Measurements from ENCODE around the gene RALGPS1. TPM values are rescaled to one million over a fixed set of nuclear protein-coding genes. Genes with fewer than 3 reads are reported as not detected.

The RALGPS1 gene
- total and polyA plus RNA-seq, 4 experiments from 2014 or later = 0.84 to 10.3 (median 5.8) TPM

GRCh38 chr9:127117801-127118200, 203.2 kb downstream of the RALGPS1 start:
- Mint-ChIP-seq H3K27ac (no peak overlapping the region), H3K4me1 (peaks cover 6 to 20% (median 12%) of the 10 kb centered on the region in 4 donors), H3K36me3 (peaks cover 0 to 8% of the 10 kb centered on the region in 2 donors), H3K4me3 (no peak overlapping the region), H3K27me3 (peaks cover 8 to 12% of the 10 kb centered on the region in 2 donors), H3K9me3 (no peaks in the 10 kb centered on the region)
- peaks cover 18% of the 10 kb centered on the region for H3K4me1 ChIP-seq (ENCODE audit: insufficient read depth, low read length)
- no peaks in the 10 kb centered on the region for H3K36me3 ChIP-seq (ENCODE audit: insufficient read depth, low read length)
- CTCF ChIA-PET (ENCODE audit: partially characterized antibody) = interaction anchor here (1.6 kb wide), 1 partner anchor 153 kb away, joined by 5 read pairs; no protein-coding TSS in a partner anchor
- H3K4me3 ChIP-seq (ENCODE audit: low read length in 2 of 2) = no peak overlapping the region
- H3K27me3 ChIP-seq (ENCODE audit: insufficient read depth, low read length) = no peaks in the 10 kb centered on the region
- intact Hi-C loops (cut with micrococcal nuclease) = no loop called here
- POLR2A ChIA-PET (ENCODE audit: partially characterized antibody) = no interaction called here
- no peak for DNase-seq
- no peaks in the 10 kb centered on the region for H3K9me3 ChIP-seq (ENCODE audit: control insufficient read depth in 1 of 2, low read length in 2 of 2)
- no peak overlapping the region for H3K27ac ChIP-seq (ENCODE audit: low read depth, low read length)

DNA sequence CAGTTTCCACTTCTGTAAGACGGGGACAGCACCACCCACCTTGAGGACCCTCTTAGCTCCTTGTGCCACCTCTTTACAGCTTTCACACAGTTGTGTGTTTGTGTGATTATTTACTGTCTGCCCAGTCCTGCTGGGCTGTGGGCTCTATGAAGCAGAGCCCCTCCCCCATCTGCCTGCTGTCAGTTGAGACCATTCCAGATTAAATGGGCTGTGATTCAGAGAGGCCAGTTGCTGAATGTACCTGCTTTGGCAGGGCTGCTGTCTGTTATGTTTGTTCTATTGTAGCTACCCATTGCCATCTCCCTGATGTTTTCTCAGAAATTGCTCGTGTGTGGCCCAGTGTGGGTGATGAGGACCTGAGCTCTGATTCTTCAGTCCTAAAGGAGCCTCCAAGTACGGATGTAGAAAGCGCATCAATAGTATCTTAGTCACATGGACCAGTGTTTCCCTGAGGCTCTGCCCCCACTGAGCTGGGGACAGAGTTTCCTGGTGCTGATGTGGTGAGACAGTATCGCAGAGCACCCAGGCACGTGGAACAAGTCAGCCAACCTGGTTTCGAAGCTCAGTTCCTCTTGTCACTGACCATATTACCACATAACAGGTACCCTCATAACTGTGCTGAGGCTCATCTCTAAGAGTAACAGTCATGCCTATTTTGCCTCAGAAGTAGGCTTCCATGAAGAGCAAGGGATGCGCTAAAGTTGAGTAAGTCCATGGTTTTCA, 204.2 kb downstream of the RALGPS1 start:
- Mint-ChIP-seq H3K27ac (no peak overlapping the region), H3K36me3 (peaks cover 0 to 8% of the 10 kb centered on the region in 2 donors), H3K27me3 (peaks cover 8 to 15% of the 10 kb centered on the region in 2 donors), H3K4me1 (peaks cover 6 to 20% (median 12%) of the 10 kb centered on the region in 4 donors), H3K9me3 (no peaks in the 10 kb centered on the region), H3K4me3 (peak overlapping the region in 1 of 8 donors; percentile 23)
- ChIA-PET POLR2A (ENCODE audit: partially characterized antibody) (no interaction called here), CTCF (ENCODE audit: partially characterized antibody) (no interaction called here)
- no peak overlapping the region for H3K27ac ChIP-seq (ENCODE audit: low read depth, low read length)
- no peaks in the 10 kb centered on the region for H3K36me3 ChIP-seq (ENCODE audit: insufficient read depth, low read length)
- no peaks in the 10 kb centered on the region for H3K27me3 ChIP-seq (ENCODE audit: insufficient read depth, low read length)
- DNase-seq = no peak
- H3K4me3 ChIP-seq (ENCODE audit: low read length in 2 of 2) = no peak overlapping the region
- H3K4me1 ChIP-seq (ENCODE audit: insufficient read depth, low read length) = peaks cover 18% of the 10 kb centered on the region
- H3K9me3 ChIP-seq (ENCODE audit: control insufficient read depth in 1 of 2, low read length in 2 of 2) = no peaks in the 10 kb centered on the region
- intact Hi-C loops (cut with micrococcal nuclease) = no loop called here

DNA sequence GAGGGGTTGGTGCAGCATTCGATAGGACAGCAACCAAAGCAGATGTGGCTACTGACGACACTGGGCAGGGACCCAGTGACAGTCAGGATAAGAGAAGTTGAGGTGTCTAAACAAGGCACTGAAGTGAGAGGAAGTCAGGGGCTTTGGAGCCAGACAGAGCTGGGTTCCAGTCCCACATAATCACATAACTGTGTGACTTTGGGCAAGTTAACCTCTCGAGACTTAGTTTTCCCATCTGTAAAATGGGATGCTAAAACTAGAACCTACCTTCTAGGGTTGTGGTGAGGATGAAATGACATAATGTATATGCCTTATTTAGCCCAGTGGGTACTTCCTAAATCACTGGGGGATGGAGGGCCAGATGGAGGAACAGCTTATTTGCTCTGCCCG, 204.7 kb downstream of the RALGPS1 start:
- Histone ChIP-seq H3K4me1 (ENCODE audit: insufficient read depth, low read length) (peaks cover 18% of the 10 kb centered on the region), H3K9me3 (ENCODE audit: control insufficient read depth in 1 of 2, low read length in 2 of 2) (no peaks in the 10 kb centered on the region), H3K36me3 (ENCODE audit: insufficient read depth, low read length) (no peaks in the 10 kb centered on the region), H3K4me3 (ENCODE audit: low read length in 2 of 2) (no peak overlapping the region), H3K27ac (ENCODE audit: low read depth, low read length) (no peak overlapping the region), H3K27me3 (ENCODE audit: insufficient read depth, low read length) (no peaks in the 10 kb centered on the region)
- POLR2A ChIA-PET (ENCODE audit: partially characterized antibody) = no interaction called here
- Mint-ChIP-seq H3K4me3 (no peak overlapping the region), H3K9me3 (no peaks in the 10 kb centered on the region), H3K27ac (no peak overlapping the region), H3K36me3 (peaks cover 0 to 8% of the 10 kb centered on the region in 2 donors), H3K4me1 (peaks cover 6 to 20% (median 12%) of the 10 kb centered on the region in 4 donors), H3K27me3 (peaks cover 8 to 15% of the 10 kb centered on the region in 2 donors)
- CTCF ChIA-PET (ENCODE audit: partially characterized antibody) = no interaction called here
- intact Hi-C loops (cut with micrococcal nuclease) = no loop called here
- no peak for DNase-seq

DNA sequence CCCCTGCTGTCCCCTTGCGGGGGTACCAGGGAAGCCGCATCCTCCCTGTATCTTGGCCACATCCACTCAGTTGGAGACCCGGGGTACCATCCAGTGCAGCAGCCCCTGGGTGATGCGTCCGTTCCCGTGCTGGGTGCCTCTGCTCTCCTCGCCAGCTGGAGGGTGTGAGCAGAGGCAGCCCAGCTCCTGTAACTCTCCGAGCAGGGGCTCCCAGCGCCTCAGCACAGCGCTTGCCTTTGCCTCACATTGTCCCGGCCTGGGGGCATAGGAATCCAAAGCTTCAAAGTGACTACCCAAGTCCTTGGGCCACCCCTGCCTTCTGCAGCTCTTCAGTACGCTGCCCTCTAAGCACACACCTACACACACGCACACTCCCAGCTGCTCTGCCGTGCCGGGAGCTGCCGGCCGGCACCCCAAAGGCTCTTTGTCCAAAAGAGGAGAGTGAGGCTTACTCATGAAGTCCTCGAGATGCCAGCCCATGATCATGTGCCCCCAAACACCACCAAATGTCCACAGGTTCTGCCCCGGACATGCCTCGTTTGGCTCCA, 207.1 kb downstream of the RALGPS1 start:
- H3K27me3 Mint-ChIP-seq = peaks cover 8 to 17% of the 10 kb centered on the region in 2 donors
- peaks cover 3 to 5% (median 5%) of the 10 kb centered on the region in 4 donors for H3K4me1 Mint-ChIP-seq
- Histone ChIP-seq H3K9me3 (ENCODE audit: control insufficient read depth in 1 of 2, low read length in 2 of 2) (no peaks in the 10 kb centered on the region), H3K4me1 (ENCODE audit: insufficient read depth, low read length) (peaks cover 8% of the 10 kb centered on the region), H3K36me3 (ENCODE audit: insufficient read depth, low read length) (no peaks in the 10 kb centered on the region), H3K4me3 (ENCODE audit: low read length in 2 of 2) (no peak overlapping the region), H3K27me3 (ENCODE audit: insufficient read depth, low read length) (no peaks in the 10 kb centered on the region), H3K27ac (ENCODE audit: low read depth, low read length) (no peak overlapping the region)
- intact Hi-C loops (cut with micrococcal nuclease) = no loop called here
- CTCF ChIA-PET (ENCODE audit: partially characterized antibody) = no interaction called here
- H3K36me3 Mint-ChIP-seq = peaks cover 0 to 8% of the 10 kb centered on the region in 2 donors
- H3K4me3 Mint-ChIP-seq = no peak overlapping the region
- H3K9me3 Mint-ChIP-seq = no peaks in the 10 kb centered on the region
- POLR2A ChIA-PET (ENCODE audit: partially characterized antibody) = no interaction called here
- no peak for DNase-seq
- peak overlapping the region in 2 of 7 donors; percentile 8 to 57 for H3K27ac Mint-ChIP-seq

DNA sequence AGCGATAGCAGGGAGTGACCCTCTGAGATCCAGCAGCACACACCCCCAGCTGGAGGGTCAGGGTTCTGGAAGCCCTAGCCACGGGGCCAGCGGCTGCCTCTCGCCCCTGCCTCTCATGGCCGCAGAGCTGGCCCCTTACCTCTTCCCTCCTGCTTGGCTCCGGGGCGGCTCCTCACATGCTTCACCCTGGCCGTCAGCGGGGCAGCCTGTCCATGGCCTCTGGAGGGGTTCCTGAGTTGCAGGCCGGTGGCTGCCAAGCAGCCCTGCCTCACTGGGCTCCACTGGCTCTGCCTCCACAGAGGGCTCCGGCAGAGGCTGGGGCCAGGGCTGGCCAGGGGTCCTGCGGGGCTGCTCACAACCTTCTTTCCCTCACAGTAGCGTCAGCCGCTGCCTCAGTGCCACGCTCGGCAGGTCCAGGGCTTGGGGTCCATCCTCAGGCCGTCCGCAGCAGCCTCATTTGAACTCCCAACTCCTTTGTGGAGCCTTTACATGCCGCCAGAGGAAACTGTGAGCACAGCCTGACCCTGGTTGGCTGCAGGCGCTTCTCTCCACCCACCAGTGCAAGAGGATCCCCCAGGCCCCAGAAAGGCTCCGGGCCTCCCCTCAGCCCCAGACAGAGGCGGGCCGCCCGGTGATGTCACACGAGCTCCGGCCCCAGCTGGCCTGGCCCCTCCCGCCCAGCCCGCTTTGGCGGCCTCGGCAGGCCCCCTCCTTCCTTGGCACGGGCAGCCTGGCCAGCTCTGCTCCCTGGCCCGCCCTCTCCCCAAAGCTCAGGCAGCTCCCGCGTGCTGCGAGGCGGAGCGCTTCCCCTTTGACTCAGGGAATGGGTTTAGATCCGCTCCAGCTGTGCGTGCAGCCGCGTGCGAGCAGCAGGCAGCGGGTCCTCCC, 207.8 kb downstream of the RALGPS1 start, which contains the start of gene ANGPTL2:
Gene ANGPTL2 (minus strand): TSS at position 460 of the 888 bp plus-strand sequence. CDS start 13,904 bp downstream, outside the sequence.
- no peak for DNase-seq
- peak within 1 kb of the TSS in 3 of 7 donors; percentile 8 to 57 (median 8) for H3K27ac Mint-ChIP-seq
- H3K27me3 Mint-ChIP-seq = peaks cover 8 to 17% of the 10 kb centered on the region in 2 donors
- Histone ChIP-seq H3K4me3 (ENCODE audit: low read length in 2 of 2) (no peak within 1 kb of the TSS), H3K4me1 (ENCODE audit: insufficient read depth, low read length) (peaks cover 6% of the 10 kb centered on the region), H3K27ac (ENCODE audit: low read depth, low read length) (no peak within 1 kb of the TSS), H3K27me3 (ENCODE audit: insufficient read depth, low read length) (no peaks in the 10 kb centered on the region), H3K36me3 (ENCODE audit: insufficient read depth, low read length) (no peaks in the 10 kb centered on the region), H3K9me3 (ENCODE audit: control insufficient read depth in 1 of 2, low read length in 2 of 2) (no peaks in the 10 kb centered on the region)
- intact Hi-C loops (cut with micrococcal nuclease) = no loop called here
- H3K4me1 Mint-ChIP-seq = no peaks in the 10 kb centered on the region
- H3K36me3 Mint-ChIP-seq = peaks cover 0 to 8% of the 10 kb centered on the region in 2 donors
- H3K4me3 Mint-ChIP-seq = peak within 1 kb of the TSS in 2 of 8 donors; percentile 10 to 20
- ChIA-PET CTCF (ENCODE audit: partially characterized antibody) (no interaction called here), POLR2A (ENCODE audit: partially characterized antibody) (no interaction called here)
- H3K9me3 Mint-ChIP-seq = no peaks in the 10 kb centered on the region

- Histone ChIP-seq H3K4me3 (ENCODE audit: low read length in 2 of 2) (no peak overlapping the region), H3K36me3 (ENCODE audit: insufficient read depth, low read length) (no peaks in the 10 kb centered on the region), H3K27me3 (ENCODE audit: insufficient read depth, low read length) (no peaks in the 10 kb centered on the region), H3K9me3 (ENCODE audit: control insufficient read depth in 1 of 2, low read length in 2 of 2) (no peaks in the 10 kb centered on the region), H3K4me1 (ENCODE audit: insufficient read depth, low read length) (peaks cover 6% of the 10 kb centered on the region), H3K27ac (ENCODE audit: low read depth, low read length) (no peak overlapping the region)
- ChIA-PET CTCF (ENCODE audit: partially characterized antibody) (no interaction called here), POLR2A (ENCODE audit: partially characterized antibody) (no interaction called here)
- DNase-seq = no peak
- no peaks in the 10 kb centered on the region for H3K9me3 Mint-ChIP-seq
- H3K4me3 Mint-ChIP-seq = peak overlapping the region in 2 of 8 donors; percentile 10 to 20
- H3K27me3 Mint-ChIP-seq = peaks cover 8 to 17% of the 10 kb centered on the region in 2 donors
- intact Hi-C loops (cut with micrococcal nuclease) = no loop called here
- H3K4me1 Mint-ChIP-seq = no peaks in the 10 kb centered on the region
- H3K27ac Mint-ChIP-seq = peak overlapping the region in 1 of 7 donors; percentile 8
- H3K36me3 Mint-ChIP-seq = peaks cover 0 to 8% of the 10 kb centered on the region in 2 donors
These were observed 208.7 kb downstream of the RALGPS1 start for GRCh38 chr9:127123064-127123890.
